GM21786 (cell line): ENCODE data around the gene LRRC8C.

Experiments
- ATAC-seq: cut with Tn5 transposase; IDR thresholded peaks from one replicate; pipeline ENCODE4 v1.9.1; 2021; ENCODE audit not compliant: unreplicated experiment

Gene LRRC8C

DNA sequence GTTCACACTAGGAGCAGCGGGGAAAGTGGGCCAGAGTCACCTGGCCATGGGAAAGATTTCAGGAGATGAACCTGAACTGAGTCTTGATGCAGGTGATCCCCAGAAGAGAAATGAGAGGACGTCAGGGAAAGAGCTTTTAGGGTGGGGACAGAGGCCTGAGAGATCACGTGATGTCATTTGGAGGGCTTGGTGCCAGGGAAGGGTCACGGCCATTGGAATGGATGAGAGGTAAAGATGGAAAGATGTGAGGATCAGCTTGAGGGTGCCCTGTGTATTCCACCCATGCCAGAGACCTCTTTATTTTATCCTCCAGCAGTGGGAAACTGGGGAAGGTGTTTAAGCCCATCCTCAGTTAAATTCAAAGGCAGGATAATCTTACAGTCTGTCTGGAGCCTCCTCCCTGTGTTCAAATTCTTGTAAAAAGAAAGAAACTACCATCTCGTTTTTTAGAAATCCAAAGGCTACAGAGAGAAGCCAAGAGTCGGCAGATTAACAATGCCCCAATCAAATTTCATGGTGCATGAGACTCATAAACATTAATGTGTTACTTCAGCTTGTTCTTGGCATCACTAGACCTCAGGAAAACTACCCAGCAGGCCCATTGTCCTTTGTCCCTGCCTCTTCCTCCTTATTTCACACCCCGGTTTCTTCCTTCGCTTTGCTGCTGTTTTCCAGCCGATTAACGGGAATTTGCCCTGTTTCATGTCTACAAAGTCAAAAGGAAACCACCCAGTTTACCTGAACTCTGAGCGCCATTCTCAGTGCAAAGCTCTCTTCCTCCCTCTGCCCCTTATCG, 94.8 kb downstream of the LRRC8C start:
- no peak for ATAC-seq

DNA sequence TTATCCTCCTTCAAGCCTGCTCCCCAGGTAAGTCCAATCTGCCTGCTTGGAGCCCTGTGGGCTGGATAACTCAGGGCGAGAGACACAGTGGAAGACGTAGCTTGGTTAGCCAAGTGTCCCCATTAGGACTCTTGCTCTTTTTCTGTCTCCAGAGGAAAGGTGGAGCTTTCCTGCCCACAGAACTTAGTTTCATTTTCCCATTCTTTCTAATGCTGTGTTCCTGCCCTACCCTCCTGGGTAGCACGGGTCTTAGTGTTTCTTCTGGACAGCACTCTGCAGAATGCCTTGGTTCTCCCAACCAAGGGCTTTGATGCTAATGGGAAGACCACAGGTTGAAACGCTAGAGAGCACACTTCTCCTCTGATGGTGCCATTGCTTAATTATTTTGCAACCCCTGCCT, 95.5 kb downstream of the LRRC8C start:
- no peak for ATAC-seq

GRCh38 chr1:89732206-89732605, 99.3 kb downstream of the LRRC8C start:
- ATAC-seq, result no peak

DNA sequence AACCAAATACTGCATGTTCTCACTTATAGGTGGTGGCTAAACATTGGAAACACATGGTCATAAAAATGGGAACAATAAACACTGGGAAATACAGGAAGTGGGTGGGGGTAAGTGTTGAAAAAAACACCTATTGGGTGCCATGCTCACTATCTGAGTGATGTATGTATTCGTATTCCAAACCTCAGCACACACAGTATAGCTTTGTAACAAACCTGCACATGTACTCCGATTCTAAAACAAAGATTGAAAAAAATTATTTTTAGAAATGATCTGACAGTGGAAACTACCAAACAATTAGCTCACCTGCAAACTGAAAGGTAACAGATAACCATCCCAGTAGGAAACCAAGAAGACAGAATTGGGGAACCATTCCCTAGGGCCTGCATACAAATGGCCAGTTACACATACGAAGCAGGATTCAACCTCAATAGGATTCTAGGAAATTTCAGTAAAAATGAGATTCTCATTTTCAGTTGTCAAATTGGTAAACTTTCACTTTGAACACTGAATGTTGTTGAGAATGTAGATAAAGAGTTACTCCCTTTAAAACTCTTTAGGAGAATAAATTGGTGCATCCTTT, 99.8 kb downstream of the LRRC8C start:
- no peak for ATAC-seq

- no peak for ATAC-seq
Observed at GRCh38 chr1:89733748-89734147, 100.8 kb downstream of the LRRC8C start.

DNA sequence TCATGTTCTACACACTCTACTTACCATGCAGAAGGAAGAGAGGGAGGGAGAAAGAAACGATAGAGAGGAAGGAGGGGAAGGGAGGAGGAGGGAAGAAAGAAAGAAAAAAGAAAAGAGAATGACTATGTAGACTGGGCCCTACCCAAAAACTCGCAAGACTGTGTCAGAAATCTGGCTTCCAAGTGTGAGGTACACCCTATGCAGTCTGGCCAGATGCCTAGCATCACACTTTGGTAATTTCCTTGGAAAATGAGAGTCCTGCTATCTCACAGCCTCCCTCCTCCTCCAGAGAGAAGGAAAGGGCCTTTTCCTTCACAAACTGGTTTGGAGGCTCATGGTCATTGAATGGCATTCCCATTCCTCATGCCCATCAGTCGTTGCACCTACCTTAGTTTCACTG, 101.5 kb downstream of the LRRC8C start:
- ATAC-seq, result no peak

GRCh38 chr1:89735479-89735878, 102.6 kb downstream of the LRRC8C start:
- ATAC-seq, result no peak

GRCh38 chr1:89736937-89737733, 104.2 kb downstream of the LRRC8C start:
- ATAC-seq, result no peak

- no peak for ATAC-seq
Observed at GRCh38 chr1:89737985-89738510, 105.1 kb downstream of the LRRC8C start.

DNA sequence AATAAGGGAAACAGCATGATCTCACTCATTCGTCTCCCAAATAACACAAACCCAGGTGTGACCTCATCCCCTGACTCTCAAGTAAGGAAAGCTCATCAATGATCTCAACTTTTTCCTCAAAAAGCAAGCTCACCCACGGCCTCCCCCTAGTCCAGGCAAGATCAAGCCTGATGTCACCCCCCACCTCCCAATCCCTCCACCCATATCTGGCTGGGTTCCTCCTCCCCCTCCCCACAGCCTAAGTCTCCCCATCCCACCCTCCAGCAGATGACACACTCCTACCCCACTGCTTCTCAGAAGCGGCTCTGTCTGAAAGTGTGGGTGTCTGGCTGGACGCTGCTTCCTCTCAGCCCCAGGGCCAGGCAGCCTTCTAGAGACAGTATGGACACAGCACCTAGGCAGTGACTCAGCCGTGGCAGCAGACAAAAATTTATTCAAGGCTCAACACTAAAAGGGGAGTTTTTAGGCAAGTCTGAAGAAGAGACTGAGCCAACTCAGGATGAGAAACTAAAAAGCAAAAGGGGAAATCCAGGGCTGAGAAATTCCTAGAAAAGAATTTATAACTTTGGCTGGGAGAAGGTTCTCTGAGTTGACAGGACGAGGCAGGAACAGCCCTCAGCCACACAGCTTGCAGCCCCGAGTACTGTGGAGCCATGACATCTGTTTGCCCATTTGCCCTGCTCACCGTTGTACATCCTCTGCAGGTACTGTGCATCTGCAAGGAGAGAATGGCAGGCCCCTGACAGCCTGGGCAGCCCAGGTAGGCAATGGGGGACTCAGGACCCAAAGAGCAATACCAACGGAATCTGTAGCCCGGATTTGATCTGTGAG, 106.3 kb downstream of the LRRC8C start:
- no peak for ATAC-seq

DNA sequence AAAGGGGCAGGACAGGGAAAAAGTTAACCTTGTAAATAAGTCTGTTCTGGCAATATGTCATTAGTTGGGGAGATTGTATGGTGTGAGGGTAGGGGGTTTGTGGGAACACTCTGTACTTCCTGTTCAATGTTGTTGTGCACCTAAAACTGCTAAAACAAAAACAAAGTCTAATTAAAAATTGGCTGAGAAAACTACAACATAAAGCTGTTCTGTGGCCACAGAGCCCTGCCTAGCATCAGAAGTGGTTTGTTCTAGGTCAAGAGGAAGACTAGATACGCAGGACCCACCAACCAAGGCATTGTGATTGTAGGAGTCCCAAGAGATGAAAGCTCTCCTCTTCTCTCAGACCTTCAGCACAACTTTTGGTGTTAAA, 106.9 kb downstream of the LRRC8C start:
- no peak for ATAC-seq

GRCh38 chr1:89743788-89744187, 110.9 kb downstream of the LRRC8C start:
- no peak for ATAC-seq

- ATAC-seq, result no peak
Observed at GRCh38 chr1:89746424-89747149, 113.7 kb downstream of the LRRC8C start.

- no peak for ATAC-seq
Observed at GRCh38 chr1:89753761-89754160, 120.8 kb downstream of the LRRC8C start.

GRCh38 chr1:89754518-89754917, 121.6 kb downstream of the LRRC8C start:
- no peak for ATAC-seq

DNA sequence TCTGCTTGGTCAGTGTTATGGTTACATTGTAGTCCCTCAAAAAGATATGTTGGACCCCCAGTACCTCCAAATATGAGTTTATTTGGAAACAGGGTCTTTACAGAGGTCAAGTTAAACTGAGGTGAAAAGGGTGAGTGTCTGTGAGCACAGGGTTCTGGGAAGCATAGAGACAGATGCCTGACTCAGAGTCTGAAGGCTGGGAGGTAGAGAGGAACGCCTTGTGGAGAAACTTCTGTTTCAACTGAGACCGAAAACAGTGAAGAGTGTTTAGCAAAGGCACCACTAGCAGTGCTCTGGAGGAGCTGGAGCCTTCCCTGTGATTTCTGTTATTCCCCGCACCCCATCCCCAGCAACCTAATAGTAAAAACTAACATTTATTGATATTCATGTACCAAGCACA, 122.7 kb downstream of the LRRC8C start:
- ATAC-seq, result no peak

GRCh38 chr1:89757532-89757931, 124.6 kb downstream of the LRRC8C start:
- ATAC-seq, result peak; percentile 57

GRCh38 chr1:89758156-89758555, 125.2 kb downstream of the LRRC8C start:
- ATAC-seq, result no peak

GRCh38 chr1:89759036-89759435, 126.1 kb downstream of the LRRC8C start:
- ATAC-seq, result no peak

DNA sequence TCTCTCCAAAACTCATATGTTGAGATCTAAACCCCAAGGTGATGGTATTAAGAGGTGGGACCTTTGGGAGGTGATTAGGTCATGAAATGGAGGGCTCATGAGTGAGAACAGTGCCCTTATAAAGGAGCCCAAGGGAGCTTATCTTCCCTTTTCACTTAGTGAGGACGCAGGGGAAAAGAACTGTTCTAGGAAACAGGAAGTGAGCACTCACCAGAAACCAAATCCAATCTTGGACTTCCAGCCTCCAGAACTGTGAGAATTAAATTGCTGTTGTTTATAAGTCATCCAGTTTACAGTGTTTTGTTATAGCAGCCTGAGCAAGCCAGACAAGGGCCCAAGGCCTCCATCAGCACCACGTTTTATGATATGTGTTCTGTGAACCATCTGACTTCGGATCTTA, 127.6 kb downstream of the LRRC8C start:
- ATAC-seq, result no peak
